NCI-H146 (cell line): ENCODE measurements around the gene MAPK4.

ENCODE experiments used
- DNase-seq: peaks from one replicate; lab custom pipeline; 2025; lab: John Stamatoyannopoulos, UW

Gene MAPK4

DNA sequence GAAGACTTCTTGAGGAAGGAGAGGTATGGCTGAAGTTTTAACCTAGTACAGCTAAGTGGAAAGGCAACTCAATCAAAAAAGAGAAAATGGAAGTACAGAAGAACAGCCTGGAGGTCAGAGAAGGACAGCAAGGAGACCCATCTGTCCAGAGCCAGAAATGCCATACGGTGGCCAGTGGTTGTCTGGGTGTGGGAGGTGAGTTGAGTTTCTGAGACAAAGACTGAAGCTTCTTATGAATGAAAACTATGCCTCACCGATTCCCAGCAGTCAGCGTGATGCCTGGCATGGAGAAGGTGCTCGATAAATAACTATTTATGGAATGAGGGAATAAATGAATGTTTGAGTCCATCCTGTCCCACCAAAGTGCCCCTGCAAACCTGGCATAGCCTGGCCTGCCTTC is 161.1 kb downstream of the MAPK4 start:
- no peak for DNase-seq

DNA sequence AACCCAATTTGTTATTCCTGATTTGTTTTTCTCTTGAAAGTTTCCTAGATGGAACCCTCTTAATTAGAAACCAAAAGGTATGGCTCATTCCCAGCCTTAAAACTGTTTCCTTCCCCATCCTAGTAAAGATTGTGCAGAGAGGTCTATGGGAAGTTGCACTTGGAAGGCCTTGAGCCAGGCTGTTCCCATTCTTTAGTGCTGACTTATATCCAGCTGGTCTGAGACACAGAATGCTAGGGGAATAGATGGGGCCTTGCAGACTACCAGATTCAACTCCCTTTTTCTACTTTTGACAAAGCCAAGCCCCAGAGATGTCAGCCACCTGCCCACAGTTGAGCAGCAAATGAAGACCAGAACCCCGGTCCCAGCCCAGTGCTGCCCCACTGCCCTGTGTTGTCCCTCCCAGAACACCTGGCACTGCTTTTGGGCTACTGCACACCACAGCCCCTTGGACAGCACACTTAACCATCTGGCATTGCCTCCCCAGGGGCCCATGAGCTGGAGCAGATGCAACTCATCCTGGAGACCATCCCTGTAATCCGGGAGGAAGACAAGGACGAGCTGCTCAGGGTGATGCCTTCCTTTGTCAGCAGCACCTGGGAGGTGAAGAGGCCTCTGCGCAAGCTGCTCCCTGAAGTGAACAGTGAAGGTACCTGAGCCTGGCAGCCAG is 161.7 kb downstream of the MAPK4 start:
- DNase-seq = no peak

DNA sequence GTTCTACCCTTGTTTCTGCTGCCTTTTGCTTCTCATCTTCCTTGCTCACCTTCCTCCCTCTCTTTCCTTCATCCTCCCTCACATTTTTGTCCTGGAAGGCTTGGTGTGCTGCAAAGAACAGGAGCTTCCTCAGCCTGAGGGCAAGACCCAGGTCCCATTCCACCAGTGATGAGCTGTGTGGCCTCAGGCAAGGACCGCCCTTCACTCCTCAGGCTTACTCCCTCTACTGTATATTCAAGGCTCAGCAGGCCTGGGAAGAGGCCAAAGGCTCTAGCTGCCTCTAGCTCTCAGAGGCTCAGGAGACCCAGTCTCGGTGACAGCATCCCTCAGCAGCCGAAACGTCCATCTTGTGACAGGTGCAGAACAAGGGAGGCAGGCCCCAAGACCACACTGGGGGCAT is 162.4 kb downstream of the MAPK4 start:
- peak; percentile 18 for DNase-seq

DNA sequence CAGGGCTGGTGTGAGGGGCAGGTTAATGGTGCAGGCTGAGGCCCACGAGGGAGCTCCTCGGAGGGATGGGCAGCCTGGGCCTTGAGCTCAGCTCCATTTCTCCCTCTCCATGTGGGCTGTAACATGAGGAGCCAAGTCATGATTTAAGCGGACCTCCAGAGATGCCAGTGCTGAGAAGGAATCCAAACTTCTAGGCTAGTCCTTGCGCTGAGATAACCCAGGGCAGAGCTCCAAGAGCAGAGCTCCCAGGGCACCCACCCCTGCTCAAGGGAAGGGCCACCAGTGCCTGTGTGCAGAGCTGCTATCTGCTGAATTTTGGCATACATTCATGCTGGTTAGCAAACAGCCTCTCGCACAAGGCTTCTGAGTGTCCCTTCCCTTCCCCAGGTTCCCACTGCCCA is 164.9 kb downstream of the MAPK4 start:
- no peak for DNase-seq

DNA sequence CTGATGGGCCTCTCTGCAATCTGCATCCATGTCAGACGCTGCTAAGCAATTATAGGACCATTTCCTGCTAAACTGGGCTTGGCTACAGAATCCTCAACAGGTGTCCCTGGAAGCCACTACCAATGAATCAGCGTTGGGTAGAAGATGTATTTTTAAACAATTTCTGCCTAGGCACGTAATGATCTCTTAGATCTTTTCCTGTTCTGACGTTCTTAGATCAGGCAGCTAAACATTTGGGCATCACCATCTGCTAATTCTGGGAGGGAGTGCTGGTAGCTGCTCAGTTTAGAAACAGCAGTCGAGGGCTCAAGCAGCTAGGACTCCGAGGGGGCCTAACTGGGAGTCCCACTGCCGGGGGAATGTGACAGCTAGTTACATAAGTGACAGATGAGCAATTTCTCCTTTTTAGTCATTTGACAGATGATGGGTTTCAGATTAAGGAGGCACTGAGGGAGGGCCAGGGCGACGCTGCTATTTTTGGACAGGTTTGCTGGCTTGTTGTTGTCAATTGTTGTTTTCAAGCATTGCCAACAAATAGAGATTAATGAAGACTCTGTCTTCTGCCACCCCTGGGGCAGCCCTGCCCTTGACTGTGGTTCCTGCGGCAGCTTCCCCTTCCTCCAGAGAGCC is 167.2 kb downstream of the MAPK4 start:
- no peak for DNase-seq

DNA sequence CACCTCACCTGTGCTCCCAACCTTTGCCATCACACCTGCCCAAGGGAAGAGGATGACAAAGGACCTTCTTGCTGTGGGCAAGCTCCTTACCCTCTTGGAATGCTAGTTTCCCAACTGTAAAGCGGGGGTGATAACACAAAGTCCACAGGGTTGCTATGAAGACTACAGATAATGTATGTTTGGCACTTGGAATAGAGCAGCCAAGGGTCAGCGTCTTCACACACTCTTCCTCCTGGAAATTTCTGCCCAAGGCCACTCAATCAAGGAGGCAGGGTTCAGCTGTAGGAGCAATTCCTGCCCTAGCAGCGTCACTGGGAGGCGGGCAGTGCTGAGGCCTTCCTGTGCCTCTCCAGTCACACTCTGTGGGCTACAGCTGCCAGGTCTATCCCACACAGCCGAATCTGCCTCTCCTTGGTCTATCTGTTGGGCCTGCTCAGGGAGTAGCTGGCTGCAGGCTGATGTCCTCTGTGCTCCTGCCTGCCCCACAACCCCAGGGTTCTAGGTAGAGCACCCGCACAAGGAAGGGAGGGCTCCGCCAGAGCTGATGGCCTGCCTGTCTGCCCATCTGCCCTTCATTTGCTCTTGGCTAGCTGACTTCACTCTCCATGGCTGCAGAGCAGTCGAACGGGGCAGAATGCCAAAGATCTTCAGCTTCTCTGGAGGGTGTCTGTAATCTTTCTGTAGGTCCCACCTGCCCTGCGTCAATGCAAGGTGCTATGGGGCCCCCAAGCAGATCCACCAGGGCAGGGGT is 168.0 kb downstream of the MAPK4 start:
- DNase-seq = no peak

DNA sequence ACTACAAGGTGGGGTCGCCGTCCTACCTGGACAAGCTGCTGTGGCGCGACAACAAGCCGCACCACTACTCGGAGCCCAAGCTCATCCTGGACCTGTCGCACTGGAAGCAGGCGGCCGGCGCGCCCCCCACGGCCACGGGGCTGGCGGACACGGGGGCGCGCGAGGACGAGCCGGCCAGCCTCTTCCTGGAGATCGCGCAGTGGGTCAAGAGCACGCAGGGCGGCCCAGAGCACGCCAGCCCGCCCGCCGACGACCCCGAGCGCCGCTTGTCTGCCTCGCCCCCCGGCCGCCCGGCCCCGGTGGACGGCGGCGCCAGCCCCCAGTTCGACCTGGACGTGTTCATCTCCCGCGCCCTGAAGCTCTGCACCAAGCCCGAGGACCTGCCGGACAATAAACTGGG is 169.5 kb downstream of the MAPK4 start:
- DNase-seq = no peak

DNA sequence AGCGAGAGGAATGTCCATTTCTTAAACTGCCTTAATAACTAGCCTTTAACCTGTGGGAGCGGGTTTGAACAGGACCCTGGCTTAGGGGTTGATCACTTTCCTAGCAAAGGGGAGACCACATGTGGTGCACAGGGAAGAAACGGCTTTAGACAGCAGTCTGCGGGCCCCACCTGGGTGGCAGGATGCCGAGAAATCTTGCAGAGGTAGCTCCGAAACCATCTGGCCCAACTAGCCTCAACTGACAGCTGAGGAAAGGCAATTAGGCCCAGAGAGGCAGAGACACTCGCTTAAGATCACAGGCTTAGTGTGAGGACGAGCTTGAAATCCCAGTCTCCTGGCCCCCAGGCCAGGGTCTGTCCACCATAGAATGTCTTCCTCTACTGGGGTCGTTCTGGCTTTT is 170.1 kb downstream of the MAPK4 start:
- no peak for DNase-seq

DNA sequence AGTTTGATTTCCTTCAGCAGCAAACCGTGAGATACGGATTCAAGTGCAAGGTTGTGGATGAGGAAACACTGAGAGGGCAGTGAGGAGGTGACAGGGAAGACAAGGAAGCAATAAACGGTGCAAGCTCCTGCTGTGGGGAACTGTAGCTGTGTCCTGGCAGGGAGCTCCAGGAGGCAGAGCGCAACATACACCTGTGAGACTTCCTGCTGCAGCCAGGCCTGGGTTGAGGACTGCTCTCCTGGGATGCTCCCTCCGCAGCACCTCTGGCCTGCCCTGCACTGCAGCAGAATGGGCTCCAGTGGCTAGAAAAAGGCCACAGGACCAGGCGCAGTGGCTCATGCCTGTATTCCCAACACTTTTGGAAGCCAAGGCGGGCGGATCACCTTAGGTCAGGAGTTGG is 174.5 kb downstream of the MAPK4 start:
- DNase-seq = peak; percentile 15

DNA sequence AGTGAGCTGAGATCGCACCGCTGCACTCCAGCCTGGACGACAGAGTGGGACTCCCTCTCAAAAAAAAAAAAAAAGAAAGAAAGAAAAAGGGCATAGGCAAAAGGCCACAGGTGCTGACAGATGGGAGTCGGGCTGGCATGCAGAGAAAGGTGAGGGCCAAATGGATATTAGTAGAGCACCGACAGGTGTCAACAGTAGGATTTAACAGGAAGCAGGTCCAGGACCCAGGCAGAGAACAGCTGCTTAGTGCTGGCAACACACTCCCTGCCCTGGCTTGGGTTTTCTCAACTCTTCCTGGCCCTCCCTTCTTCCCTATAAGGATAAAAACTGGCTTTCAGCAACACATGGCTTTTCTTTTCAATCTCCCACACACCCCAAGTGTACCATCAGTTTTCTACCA is 175.0 kb downstream of the MAPK4 start:
- DNase-seq = no peak

DNA sequence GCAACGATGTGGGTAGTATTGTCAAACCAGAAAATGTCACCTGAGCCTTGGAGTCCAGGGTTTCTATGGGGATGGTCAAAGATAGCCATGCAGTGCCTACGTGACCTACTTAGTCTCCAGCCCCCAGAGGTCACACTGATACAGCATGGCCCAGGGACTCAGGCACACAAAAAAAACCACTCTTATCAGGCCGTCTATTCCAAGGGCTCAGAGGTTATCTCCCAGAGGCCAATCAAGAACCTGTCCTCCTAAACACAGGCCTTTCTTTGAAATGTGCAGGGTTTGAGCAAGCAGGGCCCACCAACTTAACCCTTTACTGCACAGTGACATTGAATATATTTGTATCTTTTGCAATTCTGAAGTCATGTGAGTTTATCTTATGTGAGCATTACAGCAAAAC is 177.2 kb downstream of the MAPK4 start:
- peak; percentile 45 for DNase-seq

DNA sequence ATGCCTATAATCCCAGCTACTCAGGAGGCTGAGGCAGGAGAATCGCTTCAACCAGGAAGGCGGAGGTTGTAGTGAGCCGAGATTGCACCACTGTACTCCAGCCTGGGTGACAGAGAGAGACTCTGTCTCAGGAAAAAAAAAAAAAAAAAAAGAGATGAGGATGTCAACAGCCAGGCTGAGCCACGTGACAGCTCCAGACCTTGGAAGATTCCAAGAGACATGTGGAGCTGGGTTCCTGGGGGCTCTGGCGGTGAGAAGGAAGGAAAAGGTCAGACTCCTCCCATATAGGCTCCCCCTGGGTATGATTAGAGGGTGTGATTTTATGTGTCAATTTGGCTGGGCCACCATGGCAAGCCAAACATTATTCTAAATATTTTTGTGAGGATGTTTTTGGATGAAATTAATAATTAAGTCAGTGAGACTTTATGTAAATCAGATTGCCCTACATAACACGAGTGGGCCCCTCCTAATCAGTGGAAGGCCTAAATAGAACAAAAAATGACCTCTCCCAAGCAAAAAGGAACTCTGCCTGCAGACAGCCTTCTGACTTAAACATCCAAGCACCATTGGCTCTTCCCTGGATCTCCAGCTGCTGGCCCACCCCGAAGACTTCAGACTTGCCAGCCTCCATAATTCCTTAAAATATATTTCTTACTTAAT is 178.3 kb downstream of the MAPK4 start:
- no peak for DNase-seq

DNA sequence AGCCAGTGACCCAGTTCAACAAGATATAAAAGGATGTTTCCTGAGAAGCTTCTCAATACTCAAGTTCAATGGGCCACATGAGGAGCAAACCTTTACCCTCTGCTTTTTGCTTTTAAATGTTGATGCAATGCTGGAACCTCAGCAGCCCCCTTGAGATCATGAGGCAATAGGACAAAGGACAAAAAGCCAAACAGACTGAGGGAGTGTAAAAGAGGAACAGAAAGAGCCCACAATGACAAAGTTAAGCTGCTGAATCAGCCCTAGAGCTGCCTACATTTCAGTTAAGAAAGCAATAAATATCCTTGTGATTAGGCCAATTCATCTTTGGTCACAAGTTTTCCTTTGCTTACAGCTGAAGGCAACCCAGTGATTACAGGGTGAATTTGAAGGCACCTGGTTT is 183.1 kb downstream of the MAPK4 start:
- DNase-seq = no peak

DNA sequence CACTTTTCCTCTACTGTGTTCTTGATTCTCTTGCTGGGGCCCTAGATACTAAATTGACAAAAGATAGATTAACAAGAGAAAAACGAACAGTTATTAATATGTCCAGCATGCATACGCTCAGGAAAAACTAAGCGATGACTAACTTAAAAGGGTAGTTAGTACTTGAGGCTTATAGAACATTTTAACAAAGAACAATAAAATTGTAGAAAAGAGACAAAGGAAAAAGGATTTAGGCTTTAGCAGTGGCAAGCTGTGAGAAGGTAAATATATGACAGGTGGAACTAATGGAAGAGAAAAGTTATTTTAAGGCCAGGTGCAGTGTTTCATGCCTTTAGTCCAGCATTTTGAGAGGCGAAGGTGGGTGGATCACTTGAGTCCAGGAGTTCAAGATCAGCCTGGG is 184.4 kb downstream of the MAPK4 start:
- DNase-seq = no peak

DNA sequence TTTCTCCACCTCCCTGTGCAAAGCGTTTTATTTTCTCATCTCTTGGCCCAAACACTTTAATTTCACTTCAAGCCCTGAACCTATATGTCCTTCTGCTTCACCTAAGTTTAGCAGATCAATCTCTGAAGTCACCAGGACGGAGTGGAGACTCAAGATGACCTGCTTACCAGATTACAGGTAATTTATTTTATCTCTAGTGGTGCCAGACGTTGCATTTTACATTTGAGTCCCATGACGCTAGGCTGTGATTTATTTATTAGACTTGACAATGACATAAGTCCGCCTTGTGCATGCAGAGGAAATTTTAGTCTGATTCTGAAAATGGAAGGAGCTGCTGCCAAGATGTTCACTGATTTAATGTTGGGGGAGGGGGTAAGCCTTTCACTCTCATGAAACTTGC is 186.1 kb downstream of the MAPK4 start:
- no peak for DNase-seq

DNA sequence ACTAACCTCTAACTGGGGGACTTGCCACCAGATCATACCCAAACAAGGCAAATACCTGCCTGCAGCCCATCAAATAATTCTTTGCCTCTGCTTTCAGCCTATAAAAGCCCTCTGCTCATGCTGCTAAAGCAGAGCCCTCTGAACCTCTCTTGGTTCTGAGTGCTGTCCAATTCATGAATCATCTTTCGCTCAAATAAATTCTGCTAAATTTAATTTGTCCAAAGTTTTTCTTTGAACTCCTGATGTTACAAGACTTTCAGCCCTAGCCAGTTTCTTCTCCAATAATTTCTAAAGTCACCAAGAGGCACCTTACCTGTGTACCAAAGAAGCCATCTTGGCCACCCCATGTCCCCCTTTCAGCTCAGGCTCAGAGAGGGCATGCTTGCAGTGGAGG is 188.0 kb downstream of the MAPK4 start:
- DNase-seq = no peak

DNA sequence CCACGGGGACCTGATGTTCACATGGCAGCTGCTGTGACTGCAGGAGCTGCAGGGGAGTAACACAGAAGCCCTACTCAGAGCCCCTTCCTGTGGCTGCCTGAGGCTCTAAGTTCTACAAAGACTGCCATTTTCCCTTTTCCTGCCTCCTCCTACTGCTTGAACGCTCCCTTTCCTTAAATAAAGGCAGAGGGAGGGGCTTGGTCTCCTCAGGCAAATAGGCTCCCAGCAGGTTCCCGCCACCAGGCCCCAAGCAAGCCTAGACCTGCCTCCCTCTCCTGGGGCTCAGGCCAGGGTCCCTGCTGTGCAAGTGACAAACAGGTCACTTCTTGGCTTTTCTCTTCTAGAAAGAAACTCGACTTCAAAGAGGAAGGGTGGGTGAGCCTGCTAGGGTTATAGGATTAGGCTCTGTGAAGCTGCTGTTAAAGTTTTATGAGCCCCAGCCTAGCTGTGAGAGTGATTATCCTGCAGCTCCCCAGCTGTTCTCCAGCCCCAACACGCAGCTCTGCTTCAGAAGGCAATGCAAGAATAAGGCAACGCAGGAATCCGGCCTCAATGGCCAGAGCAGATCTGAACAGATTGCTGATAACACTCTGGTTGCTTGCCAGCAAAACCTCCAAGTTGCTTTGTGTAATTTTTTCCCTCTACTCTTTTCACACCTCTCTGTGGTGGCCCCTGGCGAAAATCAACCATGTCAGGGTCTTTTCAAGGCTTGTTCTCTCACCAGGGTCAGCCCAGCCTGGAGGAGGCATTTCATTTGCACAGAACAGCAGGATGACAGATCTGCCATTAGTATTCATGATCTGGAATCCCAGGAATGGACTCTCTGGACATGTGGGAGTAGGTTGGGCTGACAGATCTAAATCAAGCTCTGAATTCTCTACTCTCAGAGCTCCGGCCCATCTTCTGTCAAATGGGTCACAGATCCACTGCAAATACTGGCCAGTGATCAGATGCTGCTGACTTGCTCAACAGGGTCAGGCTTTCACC is 188.6 kb downstream of the MAPK4 start:
- DNase-seq = peak; percentile 98

DNA sequence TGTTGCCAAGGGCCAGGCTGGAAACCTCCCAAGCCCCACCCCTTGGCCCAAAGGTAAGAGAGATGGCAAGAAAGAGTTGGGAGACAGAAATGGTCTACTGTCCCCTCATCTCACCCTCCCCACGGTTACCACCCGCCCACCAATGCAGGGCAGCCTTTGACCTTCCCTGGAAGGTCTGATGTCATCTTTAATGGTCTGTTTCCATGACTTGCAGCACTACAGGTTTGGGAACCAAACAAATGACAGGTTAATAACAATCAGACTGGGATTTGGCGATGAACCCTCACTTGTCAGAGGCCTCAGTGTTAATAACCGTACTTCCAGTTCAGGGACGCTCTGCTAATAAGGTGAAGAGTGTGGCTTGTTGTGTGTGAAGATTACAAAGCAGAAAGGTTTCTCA is 189.5 kb downstream of the MAPK4 start:
- DNase-seq = peak; percentile 38

DNA sequence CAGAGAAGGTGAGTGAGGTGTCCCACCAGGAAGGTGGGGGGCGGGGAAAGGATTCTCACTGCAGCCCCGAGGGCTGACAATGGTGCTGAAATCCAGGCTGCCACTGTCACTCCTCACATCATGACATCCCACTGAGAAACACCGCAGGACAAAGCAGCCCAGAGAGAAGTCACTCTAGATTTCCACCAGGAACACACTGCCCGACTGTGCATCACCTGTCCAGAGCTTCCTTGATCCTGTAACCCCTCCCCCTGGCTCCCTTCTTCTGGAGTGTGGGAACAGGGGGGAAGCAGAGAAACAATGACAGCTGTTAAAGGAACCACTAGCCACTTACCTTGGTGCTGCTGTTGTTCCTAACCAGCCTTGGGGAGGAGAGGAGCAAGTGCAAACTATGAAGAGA is 190.1 kb downstream of the MAPK4 start:
- peak; percentile 89 for DNase-seq

DNA sequence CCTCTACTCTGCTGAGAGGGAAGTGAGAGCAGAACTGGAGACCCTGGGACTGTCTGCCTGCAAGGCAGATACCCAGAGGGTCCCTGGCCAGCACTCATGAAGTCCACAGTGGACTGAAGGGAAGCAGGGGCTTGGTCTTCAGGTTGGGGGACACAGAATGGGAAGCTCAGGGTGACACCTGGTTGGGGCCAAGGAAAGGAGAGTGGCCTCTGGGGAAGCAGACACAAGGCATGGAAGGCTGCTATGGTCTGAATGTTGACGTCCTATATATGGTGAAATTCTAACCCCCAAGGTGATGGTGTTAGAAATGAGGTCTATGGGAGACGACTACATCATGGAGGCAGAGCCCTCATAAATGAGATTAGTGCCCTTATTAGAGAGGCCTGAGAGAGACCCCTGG is 190.7 kb downstream of the MAPK4 start:
- DNase-seq = no peak

DNA sequence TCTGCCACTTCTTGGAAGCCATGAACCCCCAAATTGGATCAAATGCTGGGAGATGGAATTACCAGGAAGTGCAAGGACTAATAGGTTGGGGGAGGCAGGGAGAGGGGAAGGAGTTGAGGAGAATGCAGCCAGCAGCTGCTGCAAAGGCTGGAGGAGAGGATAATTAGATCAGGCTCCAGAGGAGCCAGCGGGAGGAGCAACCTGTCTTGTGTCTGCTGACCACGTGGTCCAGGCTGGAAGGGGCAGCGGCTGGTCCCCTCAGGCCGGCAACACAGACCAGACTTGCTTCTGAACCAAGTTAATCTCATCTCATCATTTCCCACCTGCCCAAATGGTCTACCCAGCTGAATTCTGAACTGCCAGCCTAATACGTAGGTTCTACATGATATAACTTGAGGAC is 191.6 kb downstream of the MAPK4 start:
- DNase-seq = peak; percentile 93

DNA sequence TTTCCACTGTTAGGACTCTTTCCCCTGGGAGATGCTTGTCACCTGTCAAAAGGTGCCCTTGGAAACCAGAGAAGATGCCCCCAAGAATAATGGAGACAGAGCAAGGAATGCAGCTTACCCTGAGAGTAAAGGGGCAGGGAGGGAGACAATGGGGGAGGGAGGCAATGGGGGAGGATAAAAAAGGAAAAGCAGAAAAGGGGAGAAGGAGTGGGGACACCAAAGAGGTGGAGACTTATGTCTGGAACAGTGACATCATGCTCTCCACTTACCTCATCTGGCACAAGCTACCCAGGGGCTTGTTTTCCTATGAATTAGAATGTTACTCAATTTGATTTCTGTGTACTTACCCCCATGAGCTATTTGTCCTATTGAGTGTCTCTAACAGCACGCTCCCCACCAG is 192.1 kb downstream of the MAPK4 start:
- peak; percentile 62 for DNase-seq
